ENCODE measurements around the gene SDR9C7.

The SDR9C7 gene

GRCh38 chr12:56957229-56958052 lies 23.2 kb upstream of the SDR9C7 start, which contains the start of gene RDH16:
RDH16 (minus strand) TSS chr12:56957608; CDS start chr12:56957462, 146 bp downstream.
- TF ChIP-seq ARNT (IDR thresholded peaks at IDR 0.05) (no peak), SUZ12 (IDR thresholded peaks at IDR 0.05) (no peak), NFRKB (IDR thresholded peaks at IDR 0.05) (no peak), ELF4 (IDR thresholded peaks at IDR 0.05) (no peak), TARDBP (IDR thresholded peaks at IDR 0.05) (no peak), FOXA1 (IDR thresholded peaks at IDR 0.05) (no peak), CTBP1 (IDR thresholded peaks at IDR 0.05; ENCODE audit: borderline replicate concordance) (no peak), SP1 (IDR thresholded peaks at IDR 0.05) (no peak), L3MBTL2 (conservative IDR thresholded peaks at IDR 0.05) (no peak), HDGF (IDR thresholded peaks at IDR 0.05; ENCODE audit: borderline replicate concordance) (no peak), PKNOX1 (IDR thresholded peaks at IDR 0.05) (no peak), FOXK2 (IDR thresholded peaks at IDR 0.05) (no peak), ZNF384 (IDR thresholded peaks at IDR 0.05) (no peak), BHLHE40 (IDR thresholded peaks at IDR 0.05; ENCODE audit: borderline replicate concordance) (no peak), FOXM1 (IDR thresholded peaks at IDR 0.05; ENCODE audit: borderline replicate concordance) (no peak)
- ChIA-PET CTCF (no interaction called here), POLR2A (no interaction called here)
- DNase-seq (ENCODE audit: extremely low spot score), result no peak

GRCh38 chr12:56955631-56956256 lies 21.5 kb upstream of the SDR9C7 start:
- TF ChIP-seq FOXA1 (IDR thresholded peaks at IDR 0.05), result no peak
- no peak for TF ChIP-seq LEF1 (IDR thresholded peaks at IDR 0.05; ENCODE audit: borderline replicate concordance)
- TF ChIP-seq FOXM1 (IDR thresholded peaks at IDR 0.05; ENCODE audit: borderline replicate concordance), result no peak
- TF ChIP-seq PKNOX1 (IDR thresholded peaks at IDR 0.05), result no peak
- no peak for TF ChIP-seq FOXK2 (IDR thresholded peaks at IDR 0.05)
- no peak for TF ChIP-seq SUZ12 (IDR thresholded peaks at IDR 0.05)
- no peak for TF ChIP-seq TARDBP (IDR thresholded peaks at IDR 0.05)
- TF ChIP-seq ARNT (IDR thresholded peaks at IDR 0.05), result no peak
- TF ChIP-seq HDGF (IDR thresholded peaks at IDR 0.05; ENCODE audit: borderline replicate concordance), result no peak
- no peak for TF ChIP-seq ZNF384 (IDR thresholded peaks at IDR 0.05)
- no peak for TF ChIP-seq CTBP1 (IDR thresholded peaks at IDR 0.05; ENCODE audit: borderline replicate concordance)
- no peak for TF ChIP-seq SP1 (IDR thresholded peaks at IDR 0.05)
- no peak for TF ChIP-seq NFRKB (IDR thresholded peaks at IDR 0.05)
- TF ChIP-seq BHLHE40 (IDR thresholded peaks at IDR 0.05; ENCODE audit: borderline replicate concordance), result no peak
- DNase-seq (ENCODE audit: extremely low spot score), result no peak
- CTCF ChIA-PET, result no interaction called here
- POLR2A ChIA-PET, result no interaction called here

- TF ChIP-seq FOXA1 (IDR thresholded peaks at IDR 0.05) (no peak), TARDBP (IDR thresholded peaks at IDR 0.05) (no peak), FOXM1 (IDR thresholded peaks at IDR 0.05; ENCODE audit: borderline replicate concordance) (no peak), NFRKB (IDR thresholded peaks at IDR 0.05) (no peak), ZNF384 (IDR thresholded peaks at IDR 0.05) (no peak), FOXK2 (IDR thresholded peaks at IDR 0.05) (no peak), L3MBTL2 (conservative IDR thresholded peaks at IDR 0.05) (no peak), ELF4 (IDR thresholded peaks at IDR 0.05) (no peak), PKNOX1 (IDR thresholded peaks at IDR 0.05) (no peak)
- CTCF ChIA-PET, result no interaction called here
- no peak for DNase-seq (ENCODE audit: extremely low spot score)
- POLR2A ChIA-PET, result no interaction called here
These were observed 20.7 kb upstream of the SDR9C7 start for GRCh38 chr12:56954958-56955355.

- DNase-seq (ENCODE audit: extremely low spot score), result no peak
- ChIA-PET POLR2A (no interaction called here), CTCF (no interaction called here)
- TF ChIP-seq SUZ12 (IDR thresholded peaks at IDR 0.05) (no peak), FOXA1 (IDR thresholded peaks at IDR 0.05) (no peak), FOXK2 (IDR thresholded peaks at IDR 0.05) (no peak), TARDBP (IDR thresholded peaks at IDR 0.05) (no peak), SP1 (IDR thresholded peaks at IDR 0.05) (no peak), ZNF384 (IDR thresholded peaks at IDR 0.05) (no peak), BHLHE40 (IDR thresholded peaks at IDR 0.05; ENCODE audit: borderline replicate concordance) (no peak), FOXM1 (IDR thresholded peaks at IDR 0.05; ENCODE audit: borderline replicate concordance) (no peak), PKNOX1 (IDR thresholded peaks at IDR 0.05) (no peak), CTBP1 (IDR thresholded peaks at IDR 0.05; ENCODE audit: borderline replicate concordance) (no peak), ARNT (IDR thresholded peaks at IDR 0.05) (no peak), HDGF (IDR thresholded peaks at IDR 0.05; ENCODE audit: borderline replicate concordance) (no peak)
These were observed 20.1 kb upstream of the SDR9C7 start for GRCh38 chr12:56954057-56954957.

All from HEK293T (cell line).